Measurements from ENCODE around the gene UGP2. TPM values are rescaled to one million over a fixed set of nuclear protein-coding genes. Genes with fewer than 3 reads are reported as not detected.

Gene UGP2
- polyA plus RNA-seq, 2 donors, result 75.3 to 79.9 TPM

- WGBS, 2 donors, result 93 to 95% methylated on average over 5 of the region's 5 CpGs
Observed at GRCh38 chr2:63874204-63875130, 32.8 kb downstream of the UGP2 start.

GRCh38 chr2:63875131-63875527 lies 33.4 kb downstream of the UGP2 start:
- H3K27ac ChIP-seq (ENCODE audit: low read depth in 2 of 2, low read length in 1 of 2), result no peak overlapping the region
- H3K4me3 ChIP-seq (ENCODE audit: low read depth in 1 of 2, low read length in 2 of 2), result no peak overlapping the region
- no peaks in the 10 kb centered on the region for H3K4me1 ChIP-seq (ENCODE audit: control insufficient read depth in 2 of 2, insufficient read depth in 2 of 2, low read length in 1 of 2)
- WGBS, 2 donors, result 25 to 38% methylated on average over 1 of the region's 1 CpG
- H3K36me3 ChIP-seq (ENCODE audit: control insufficient read depth in 2 of 2, insufficient read depth in 2 of 2, low read length in 1 of 2), result no peaks in the 10 kb centered on the region
- H3K27me3 ChIP-seq (ENCODE audit: control insufficient read depth in 1 of 2, insufficient read depth in 2 of 2, low read length in 2 of 2), result no peaks in the 10 kb centered on the region
- no peaks in the 10 kb centered on the region for H3K9me3 ChIP-seq (ENCODE audit: control insufficient read depth in 2 of 2, insufficient read depth in 1 of 2, low read depth in 1 of 2, low read length in 1 of 2)

More at GRCh38 chr2:63874204-63875130, 32.8 kb downstream of the UGP2 start:
- no peaks in the 10 kb centered on the region for H3K27me3 ChIP-seq (ENCODE audit: control insufficient read depth in 1 of 2, insufficient read depth in 2 of 2, low read length in 2 of 2)
- H3K4me1 ChIP-seq (ENCODE audit: control insufficient read depth in 2 of 2, insufficient read depth in 2 of 2, low read length in 1 of 2), result no peaks in the 10 kb centered on the region
- H3K27ac ChIP-seq (ENCODE audit: low read depth in 2 of 2, low read length in 1 of 2), result no peak overlapping the region
- no peaks in the 10 kb centered on the region for H3K36me3 ChIP-seq (ENCODE audit: control insufficient read depth in 2 of 2, insufficient read depth in 2 of 2, low read length in 1 of 2)
- H3K9me3 ChIP-seq (ENCODE audit: control insufficient read depth in 2 of 2, insufficient read depth in 1 of 2, low read depth in 1 of 2, low read length in 1 of 2), result no peaks in the 10 kb centered on the region
- H3K4me3 ChIP-seq (ENCODE audit: low read depth in 1 of 2, low read length in 2 of 2), result no peak overlapping the region

GRCh38 chr2:63875559-63876245 lies 34.0 kb downstream of the UGP2 start:
- WGBS, 2 donors, result 51 to 71% methylated on average over 3 of the region's 3 CpGs

GRCh38 chr2:63876311-63876710 lies 34.6 kb downstream of the UGP2 start:
- Histone ChIP-seq H3K9me3 (ENCODE audit: control insufficient read depth in 2 of 2, insufficient read depth in 1 of 2, low read depth in 1 of 2, low read length in 1 of 2) (no peaks in the 10 kb centered on the region), H3K27me3 (ENCODE audit: control insufficient read depth in 1 of 2, insufficient read depth in 2 of 2, low read length in 2 of 2) (no peaks in the 10 kb centered on the region), H3K36me3 (ENCODE audit: control insufficient read depth in 2 of 2, insufficient read depth in 2 of 2, low read length in 1 of 2) (no peaks in the 10 kb centered on the region), H3K27ac (ENCODE audit: low read depth in 2 of 2, low read length in 1 of 2) (peak overlapping the region; percentile 63 to 78), H3K4me1 (ENCODE audit: control insufficient read depth in 2 of 2, insufficient read depth in 2 of 2, low read length in 1 of 2) (no peaks in the 10 kb centered on the region), H3K4me3 (ENCODE audit: low read depth in 1 of 2, low read length in 2 of 2) (no peak overlapping the region)
- 69 to 86% methylated on average over 5 of the region's 5 CpGs for WGBS, 2 donors

More at GRCh38 chr2:63875559-63876245, 34.0 kb downstream of the UGP2 start:
- Histone ChIP-seq H3K9me3 (ENCODE audit: control insufficient read depth in 2 of 2, insufficient read depth in 1 of 2, low read depth in 1 of 2, low read length in 1 of 2) (no peaks in the 10 kb centered on the region), H3K4me3 (ENCODE audit: low read depth in 1 of 2, low read length in 2 of 2) (no peak overlapping the region), H3K4me1 (ENCODE audit: control insufficient read depth in 2 of 2, insufficient read depth in 2 of 2, low read length in 1 of 2) (no peaks in the 10 kb centered on the region), H3K27me3 (ENCODE audit: control insufficient read depth in 1 of 2, insufficient read depth in 2 of 2, low read length in 2 of 2) (no peaks in the 10 kb centered on the region), H3K36me3 (ENCODE audit: control insufficient read depth in 2 of 2, insufficient read depth in 2 of 2, low read length in 1 of 2) (no peaks in the 10 kb centered on the region), H3K27ac (ENCODE audit: low read depth in 2 of 2, low read length in 1 of 2) (peak overlapping the region; percentile 63 to 78)

GRCh38 chr2:63878486-63878885 lies 36.8 kb downstream of the UGP2 start:
- WGBS, 2 donors, result 86 to 90% methylated on average over 1 of the region's 1 CpG
- peaks cover 2 to 6% of the 10 kb centered on the region in 2 donors for H3K36me3 ChIP-seq (ENCODE audit: control insufficient read depth in 2 of 2, insufficient read depth in 2 of 2, low read length in 1 of 2)
- no peaks in the 10 kb centered on the region for H3K27me3 ChIP-seq (ENCODE audit: control insufficient read depth in 1 of 2, insufficient read depth in 2 of 2, low read length in 2 of 2)
- H3K27ac ChIP-seq (ENCODE audit: low read depth in 2 of 2, low read length in 1 of 2), result no peak overlapping the region
- no peaks in the 10 kb centered on the region for H3K9me3 ChIP-seq (ENCODE audit: control insufficient read depth in 2 of 2, insufficient read depth in 1 of 2, low read depth in 1 of 2, low read length in 1 of 2)
- H3K4me1 ChIP-seq (ENCODE audit: control insufficient read depth in 2 of 2, insufficient read depth in 2 of 2, low read length in 1 of 2), result no peaks in the 10 kb centered on the region
- H3K4me3 ChIP-seq (ENCODE audit: low read depth in 1 of 2, low read length in 2 of 2), result no peak overlapping the region

- Histone ChIP-seq H3K4me3 (ENCODE audit: low read depth in 1 of 2, low read length in 2 of 2) (no peak overlapping the region), H3K27me3 (ENCODE audit: control insufficient read depth in 1 of 2, insufficient read depth in 2 of 2, low read length in 2 of 2) (no peaks in the 10 kb centered on the region), H3K4me1 (ENCODE audit: control insufficient read depth in 2 of 2, insufficient read depth in 2 of 2, low read length in 1 of 2) (no peaks in the 10 kb centered on the region), H3K36me3 (ENCODE audit: control insufficient read depth in 2 of 2, insufficient read depth in 2 of 2, low read length in 1 of 2) (peaks cover 3 to 8% of the 10 kb centered on the region in 2 donors), H3K9me3 (ENCODE audit: control insufficient read depth in 2 of 2, insufficient read depth in 1 of 2, low read depth in 1 of 2, low read length in 1 of 2) (no peaks in the 10 kb centered on the region), H3K27ac (ENCODE audit: low read depth in 2 of 2, low read length in 1 of 2) (no peak overlapping the region)
- WGBS, 2 donors, result 77 to 99% methylated on average over 2 of the region's 2 CpGs
Observed at GRCh38 chr2:63879876-63880433, 38.3 kb downstream of the UGP2 start.

- no peaks in the 10 kb centered on the region for H3K27me3 ChIP-seq (ENCODE audit: control insufficient read depth in 1 of 2, insufficient read depth in 2 of 2, low read length in 2 of 2)
- H3K4me3 ChIP-seq (ENCODE audit: low read depth in 1 of 2, low read length in 2 of 2), result no peak overlapping the region
- WGBS, 2 donors, result 75 to 77% methylated on average over 4 of the region's 4 CpGs
- H3K36me3 ChIP-seq (ENCODE audit: control insufficient read depth in 2 of 2, insufficient read depth in 2 of 2, low read length in 1 of 2), result peaks cover 3 to 8% of the 10 kb centered on the region in 2 donors
- H3K9me3 ChIP-seq (ENCODE audit: control insufficient read depth in 2 of 2, insufficient read depth in 1 of 2, low read depth in 1 of 2, low read length in 1 of 2), result no peaks in the 10 kb centered on the region
- no peaks in the 10 kb centered on the region for H3K4me1 ChIP-seq (ENCODE audit: control insufficient read depth in 2 of 2, insufficient read depth in 2 of 2, low read length in 1 of 2)
- H3K27ac ChIP-seq (ENCODE audit: low read depth in 2 of 2, low read length in 1 of 2), result no peak overlapping the region
Observed at GRCh38 chr2:63880625-63881024, 38.9 kb downstream of the UGP2 start.

- H3K36me3 ChIP-seq (ENCODE audit: control insufficient read depth in 2 of 2, insufficient read depth in 2 of 2, low read length in 1 of 2), result peaks cover 5 to 8% of the 10 kb centered on the region in 2 donors
- H3K9me3 ChIP-seq (ENCODE audit: control insufficient read depth in 2 of 2, insufficient read depth in 1 of 2, low read depth in 1 of 2, low read length in 1 of 2), result no peaks in the 10 kb centered on the region
- H3K27ac ChIP-seq (ENCODE audit: low read depth in 2 of 2, low read length in 1 of 2), result no peak overlapping the region
- H3K4me1 ChIP-seq (ENCODE audit: control insufficient read depth in 2 of 2, insufficient read depth in 2 of 2, low read length in 1 of 2), result no peaks in the 10 kb centered on the region
- no peak overlapping the region for H3K4me3 ChIP-seq (ENCODE audit: low read depth in 1 of 2, low read length in 2 of 2)
- 72 to 79% methylated on average over 2 of the region's 2 CpGs for WGBS, 2 donors
- no peaks in the 10 kb centered on the region for H3K27me3 ChIP-seq (ENCODE audit: control insufficient read depth in 1 of 2, insufficient read depth in 2 of 2, low read length in 2 of 2)
Observed at GRCh38 chr2:63881205-63881604, 39.5 kb downstream of the UGP2 start.

- no peaks in the 10 kb centered on the region for H3K9me3 ChIP-seq (ENCODE audit: control insufficient read depth in 2 of 2, insufficient read depth in 1 of 2, low read depth in 1 of 2, low read length in 1 of 2)
- H3K4me3 ChIP-seq (ENCODE audit: low read depth in 1 of 2, low read length in 2 of 2), result no peak overlapping the region
- H3K27ac ChIP-seq (ENCODE audit: low read depth in 2 of 2, low read length in 1 of 2), result no peak overlapping the region
- no peaks in the 10 kb centered on the region for H3K27me3 ChIP-seq (ENCODE audit: control insufficient read depth in 1 of 2, insufficient read depth in 2 of 2, low read length in 2 of 2)
- WGBS, 2 donors, result 77 to 80% methylated on average over 3 of the region's 3 CpGs
- peaks cover 7 to 12% of the 10 kb centered on the region in 2 donors for H3K36me3 ChIP-seq (ENCODE audit: control insufficient read depth in 2 of 2, insufficient read depth in 2 of 2, low read length in 1 of 2)
- H3K4me1 ChIP-seq (ENCODE audit: control insufficient read depth in 2 of 2, insufficient read depth in 2 of 2, low read length in 1 of 2), result no peaks in the 10 kb centered on the region
Observed at GRCh38 chr2:63882395-63883105, 40.9 kb downstream of the UGP2 start.

Measured in esophagus (tissue), 2 donors.